ENCODE measurements around the gene TPSB2.

The TPSB2 gene

GRCh38 chr16:1184156-1184868, 45.7 kb downstream of the TPSB2 start:
- no peak overlapping the region for H3K4me3 ChIP-seq (ENCODE audit: low read length)
- no peak for DNase-seq (ENCODE audit: low read depth)
- no peak for TF ChIP-seq CTCF (conservative IDR thresholded peaks at IDR 0.05; ENCODE audit: low read length)

- no peak overlapping the region for H3K4me3 ChIP-seq (ENCODE audit: low read length)
- TF ChIP-seq CTCF (conservative IDR thresholded peaks at IDR 0.05; ENCODE audit: low read length), result no peak
- DNase-seq (ENCODE audit: low read depth), result peak; percentile 9
Measured at GRCh38 chr16:1182950-1183907, 46.8 kb downstream of the TPSB2 start.

GRCh38 chr16:1182316-1182671, 47.7 kb downstream of the TPSB2 start:
- TF ChIP-seq CTCF (conservative IDR thresholded peaks at IDR 0.05; ENCODE audit: low read length), result no peak
- peak; percentile 31 for DNase-seq (ENCODE audit: low read depth)
- H3K4me3 ChIP-seq (ENCODE audit: low read length), result no peak overlapping the region

- H3K4me3 ChIP-seq (ENCODE audit: low read length), result no peak overlapping the region
- DNase-seq (ENCODE audit: low read depth), result no peak
Measured at GRCh38 chr16:1181404-1182315, 48.3 kb downstream of the TPSB2 start.

GRCh38 chr16:1180549-1181403, 49.2 kb downstream of the TPSB2 start:
- TF ChIP-seq CTCF (conservative IDR thresholded peaks at IDR 0.05; ENCODE audit: low read length), result no peak
- no peak for DNase-seq (ENCODE audit: low read depth)
- H3K4me3 ChIP-seq (ENCODE audit: low read length), result no peak overlapping the region

More at GRCh38 chr16:1181404-1182315, 48.3 kb downstream of the TPSB2 start:
- no peak for TF ChIP-seq CTCF (conservative IDR thresholded peaks at IDR 0.05; ENCODE audit: low read length)
